Esophagus (tissue), 2 donors: ENCODE data around the gene PRICKLE2. TPM values are rescaled to one million over a fixed set of nuclear protein-coding genes. Genes with fewer than 3 reads are reported as not detected.

Source experiments
- H3K27ac ChIP-seq, 2 donors: one replicate each; pipeline ENCODE4 v1.5.1; 2013; ENCODE audit warnings: low read depth in 2 of 2, mild to moderate bottlenecking in 2 of 2, inconsistent platforms in 1 of 2, low read length in 1 of 2, moderate library complexity in 1 of 2
- H3K27me3 ChIP-seq, 2 donors: one replicate each; pipeline ENCODE4 v1.6.1; 2013; ENCODE audit warnings: low read length in 2 of 2, control low read depth in 1 of 2, mild to moderate bottlenecking in 1 of 2; ENCODE audit not compliant: insufficient read depth in 2 of 2, control insufficient read depth in 1 of 2
- H3K36me3 ChIP-seq, 2 donors: one replicate each; pipeline ENCODE4 v1.6.1; 2013; ENCODE audit warnings: low read length in 1 of 2; ENCODE audit not compliant: control insufficient read depth in 2 of 2, insufficient read depth in 2 of 2
- H3K4me1 ChIP-seq, 2 donors: one replicate each; pipeline ENCODE4 v1.6.1; 2013; ENCODE audit warnings: low read length in 1 of 2; ENCODE audit not compliant: control insufficient read depth in 2 of 2, insufficient read depth in 2 of 2
- H3K4me3 ChIP-seq, 2 donors: one replicate each; pipeline ENCODE4 v1.5.1; 2013; ENCODE audit warnings: low read length in 2 of 2, mild to moderate bottlenecking in 2 of 2, low read depth in 1 of 2, moderate library complexity in 1 of 2
- H3K9me3 ChIP-seq, 2 donors: one replicate each; pipeline ENCODE4 v1.6.1; 2013; ENCODE audit warnings: mild to moderate bottlenecking in 2 of 2, low read depth in 1 of 2, low read length in 1 of 2, moderate library complexity in 1 of 2; ENCODE audit not compliant: control insufficient read depth in 2 of 2, insufficient read depth in 1 of 2
- WGBS, 2 donors: extraction: QIAGEN DNeasy Blood & Tissue Kit; methylation state at CpG; one replicate each; pipeline ENCODE4 v1.1.7; 2013; 5-methylcytosine and 5-hydroxymethylcytosine counted together
- polyA plus RNA-seq, 2 donors: library from polyadenylated mRNA; stranded (reverse); fragments of 200-250 nt; gene quantifications; one replicate each; pipeline ENCODE4 v1.2.3, GENCODE V29; 2013
- donor health status: healthy with polysubstance abuse.
- donor health status: Bipolar disorder and iron deficiency.

The PRICKLE2 gene
- polyA plus RNA-seq, 2 donors: 1.3 to 2.7 TPM

GRCh38 chr3:64152086-64152485 lies 73.2 kb downstream of the PRICKLE2 start:
- H3K9me3 ChIP-seq: no peaks in the 10 kb centered on the region
- peaks cover 6 to 18% of the 10 kb centered on the region in 2 donors for H3K4me1 ChIP-seq
- H3K36me3 ChIP-seq: peaks cover 0 to 3% of the 10 kb centered on the region in 2 donors
- peak overlapping the region; percentile 60 to 85 for H3K27ac ChIP-seq
- no peaks in the 10 kb centered on the region for H3K27me3 ChIP-seq
- H3K4me3 ChIP-seq: no peak overlapping the region
- 41 to 59% methylated on average over 2 of the region's 2 CpGs for WGBS, 2 donors

DNA sequence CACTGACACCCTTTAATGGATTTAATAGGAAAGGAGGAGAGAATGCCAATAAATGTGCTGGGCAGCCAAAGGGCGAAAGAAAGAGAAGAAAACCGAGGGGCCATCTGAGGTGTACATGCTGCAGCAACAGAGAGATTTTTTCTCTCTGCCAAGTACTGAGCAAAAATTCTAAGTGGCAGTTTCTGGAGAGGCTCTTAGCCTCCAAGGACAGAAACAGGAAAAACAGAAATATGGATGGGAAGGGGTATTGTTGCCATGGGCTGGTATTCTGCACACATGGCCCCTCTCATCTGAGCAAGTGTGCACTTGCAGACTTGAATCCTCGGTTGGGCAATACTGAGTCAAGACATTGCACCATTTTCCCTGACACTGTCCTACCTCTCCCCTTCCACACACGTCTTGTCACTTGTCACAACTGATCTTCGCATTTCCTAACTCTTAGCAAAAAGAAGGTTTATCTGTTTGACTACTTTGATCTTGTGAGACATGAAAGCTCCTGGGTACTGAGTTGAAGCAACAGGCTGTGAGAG lies 73.9 kb downstream of the PRICKLE2 start:
- Histone ChIP-seq H3K4me3 (no peak overlapping the region), H3K4me1 (peaks cover 6 to 14% of the 10 kb centered on the region in 2 donors), H3K27ac (peak overlapping the region; percentile 60 to 85), H3K9me3 (no peaks in the 10 kb centered on the region), H3K27me3 (no peaks in the 10 kb centered on the region), H3K36me3 (peaks cover 2 to 5% of the 10 kb centered on the region in 2 donors)
- WGBS, 2 donors: 58 to 68% methylated on average over 5 of the region's 5 CpGs

DNA sequence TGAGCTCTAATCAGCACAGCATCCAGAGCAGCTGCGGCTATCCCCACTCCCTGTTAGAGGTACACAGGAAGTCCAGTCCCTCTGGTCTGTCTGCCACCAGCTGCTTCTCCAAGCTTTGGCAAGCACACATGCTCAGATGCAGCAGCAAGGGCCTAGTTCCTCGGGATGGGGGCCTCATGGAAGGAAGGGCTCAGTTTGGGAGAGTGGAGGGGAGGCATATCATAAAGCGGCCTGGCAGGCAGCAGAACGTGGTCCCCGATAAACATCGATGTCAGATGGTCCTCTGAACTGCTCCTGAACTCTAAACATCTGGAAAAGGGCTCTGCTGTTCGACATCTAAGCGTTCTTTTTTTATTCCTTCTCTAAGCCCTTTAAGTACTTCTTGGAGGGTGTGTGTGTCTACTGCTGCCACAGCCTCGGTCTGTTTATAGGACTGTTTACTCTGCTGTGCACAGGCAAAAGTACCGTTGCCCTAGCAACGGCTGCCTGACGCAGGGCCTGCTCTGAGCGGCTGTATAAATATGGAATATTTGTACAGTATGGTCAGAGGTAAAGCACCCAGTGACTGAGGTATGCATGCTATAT lies 74.6 kb downstream of the PRICKLE2 start:
- Histone ChIP-seq H3K4me1 (peaks cover 6 to 14% of the 10 kb centered on the region in 2 donors), H3K36me3 (peaks cover 2 to 5% of the 10 kb centered on the region in 2 donors), H3K4me3 (no peak overlapping the region), H3K27ac (peak overlapping the region; percentile 79 to 86), H3K9me3 (no peaks in the 10 kb centered on the region), H3K27me3 (no peaks in the 10 kb centered on the region)
- WGBS, 2 donors: 22 to 30% methylated on average over 13 of the region's 13 CpGs

GRCh38 chr3:64149886-64150285 lies 75.4 kb downstream of the PRICKLE2 start:
- Histone ChIP-seq H3K4me1 (peaks cover 6 to 14% of the 10 kb centered on the region in 2 donors), H3K4me3 (no peak overlapping the region), H3K27ac (peak overlapping the region in 1 of 2 donors; percentile 45), H3K27me3 (no peaks in the 10 kb centered on the region), H3K36me3 (peaks cover 2 to 5% of the 10 kb centered on the region in 2 donors), H3K9me3 (no peaks in the 10 kb centered on the region)
- WGBS, 2 donors: 81 to 85% methylated on average over 6 of the region's 6 CpGs

GRCh38 chr3:64148955-64149653 lies 76.2 kb downstream of the PRICKLE2 start:
- H3K27ac ChIP-seq: peak overlapping the region in 1 of 2 donors; percentile 40
- 76 to 83% methylated on average over 10 of the region's 10 CpGs for WGBS, 2 donors
- H3K4me3 ChIP-seq: no peak overlapping the region
- peaks cover 6 to 14% of the 10 kb centered on the region in 2 donors for H3K4me1 ChIP-seq
- H3K36me3 ChIP-seq: peaks cover 2 to 5% of the 10 kb centered on the region in 2 donors
- H3K9me3 ChIP-seq: no peaks in the 10 kb centered on the region
- no peaks in the 10 kb centered on the region for H3K27me3 ChIP-seq

GRCh38 chr3:64147211-64147610 lies 78.1 kb downstream of the PRICKLE2 start:
- H3K4me1 ChIP-seq: peaks cover 6 to 18% of the 10 kb centered on the region in 2 donors
- H3K9me3 ChIP-seq: no peaks in the 10 kb centered on the region
- no peaks in the 10 kb centered on the region for H3K27me3 ChIP-seq
- H3K36me3 ChIP-seq: peaks cover 2% of the 10 kb centered on the region in 2 donors
- H3K4me3 ChIP-seq: no peak overlapping the region
- no peak overlapping the region for H3K27ac ChIP-seq
- 93 to 96% methylated on average over 13 of the region's 13 CpGs for WGBS, 2 donors

DNA sequence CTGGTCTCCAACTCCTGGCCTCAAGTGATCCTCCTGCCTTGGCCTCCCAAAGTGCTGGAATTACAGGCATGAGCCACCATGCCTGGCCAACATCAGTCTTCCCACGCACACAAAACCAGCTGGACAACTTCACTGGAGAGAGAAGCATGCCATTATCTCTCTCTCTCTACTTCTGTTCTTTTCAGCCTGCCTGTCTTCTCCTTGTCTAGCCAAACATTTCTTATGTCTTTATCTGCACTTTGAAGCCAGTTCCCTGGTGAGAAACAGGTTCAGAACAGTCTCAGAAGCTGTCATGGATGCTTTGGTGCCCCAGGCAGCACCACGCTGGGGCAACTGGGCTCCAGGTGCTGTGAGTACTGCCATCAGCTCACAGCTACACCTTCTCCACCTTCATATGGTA lies 79.8 kb downstream of the PRICKLE2 start:
- Histone ChIP-seq H3K4me1 (peaks cover 0 to 13% of the 10 kb centered on the region in 2 donors), H3K36me3 (peaks cover 2% of the 10 kb centered on the region in 2 donors), H3K27ac (no peak overlapping the region), H3K9me3 (no peaks in the 10 kb centered on the region), H3K4me3 (no peak overlapping the region), H3K27me3 (no peaks in the 10 kb centered on the region)
- 74 to 78% methylated on average over 2 of the region's 2 CpGs for whole genome bisulfite sequencing, 2 donors

GRCh38 chr3:64144241-64144900 lies 80.9 kb downstream of the PRICKLE2 start:
- H3K27me3 ChIP-seq: no peaks in the 10 kb centered on the region
- peak overlapping the region in 1 of 2 donors; percentile 51 for H3K27ac ChIP-seq
- no peak overlapping the region for H3K4me3 ChIP-seq
- H3K9me3 ChIP-seq: no peaks in the 10 kb centered on the region
- peaks cover 4 to 7% of the 10 kb centered on the region in 2 donors for H3K4me1 ChIP-seq
- H3K36me3 ChIP-seq: peaks cover 2% of the 10 kb centered on the region in 2 donors
- WGBS, 2 donors: 83 to 86% methylated on average over 9 of the region's 9 CpGs

GRCh38 chr3:64143409-64144130 lies 81.7 kb downstream of the PRICKLE2 start:
- H3K9me3 ChIP-seq: no peaks in the 10 kb centered on the region
- 59 to 69% methylated on average over 5 of the region's 5 CpGs for WGBS, 2 donors
- H3K4me3 ChIP-seq: no peak overlapping the region
- H3K36me3 ChIP-seq: peaks cover 2% of the 10 kb centered on the region in 2 donors
- peak overlapping the region in 1 of 2 donors; percentile 44 for H3K27ac ChIP-seq
- H3K4me1 ChIP-seq: peaks cover 4 to 6% of the 10 kb centered on the region in 2 donors
- H3K27me3 ChIP-seq: no peaks in the 10 kb centered on the region
